Sigmoid colon (tissue), 4 donors: Measurements from ENCODE around the gene STPG3.

Source experiments
- EP300 ChIP-seq, 4 donors: sonication (generic); formaldehyde crosslinking; IDR thresholded peaks; one replicate each; pipeline ENCODE4 v1.6.1; 2017; ENCODE audit warnings: antibody characterized with exemption in 4 of 4
- POLR2A ChIP-seq, 2 donors: fragments of 450-650 bp; IDR thresholded peaks; one replicate each; pipeline ENCODE4 v1.6.1; 2016; ENCODE audit warnings: antibody characterized with exemption in 2 of 2, mild to moderate bottlenecking in 2 of 2, moderate library complexity in 2 of 2
- POLR2AphosphoS5 ChIP-seq, 4 donors: sonication (generic); formaldehyde crosslinking; IDR thresholded peaks; one replicate each; pipeline ENCODE4 v1.6.1; 2017; ENCODE audit warnings: antibody characterized with exemption in 4 of 4
- TF ChIP-seq, protein P1 (sequence below), 4 experiments: fragments of 450-650 bp in 3 of 4; fragments of 200-600 bp in 1 of 4; IDR thresholded peaks; one replicate each; pipeline ENCODE4 v1.5.1; 2016 to 2019; ENCODE audit warnings: antibody characterized with exemption in 4 of 4, mild to moderate bottlenecking in 3 of 4, moderate library complexity in 2 of 4

DNA sequence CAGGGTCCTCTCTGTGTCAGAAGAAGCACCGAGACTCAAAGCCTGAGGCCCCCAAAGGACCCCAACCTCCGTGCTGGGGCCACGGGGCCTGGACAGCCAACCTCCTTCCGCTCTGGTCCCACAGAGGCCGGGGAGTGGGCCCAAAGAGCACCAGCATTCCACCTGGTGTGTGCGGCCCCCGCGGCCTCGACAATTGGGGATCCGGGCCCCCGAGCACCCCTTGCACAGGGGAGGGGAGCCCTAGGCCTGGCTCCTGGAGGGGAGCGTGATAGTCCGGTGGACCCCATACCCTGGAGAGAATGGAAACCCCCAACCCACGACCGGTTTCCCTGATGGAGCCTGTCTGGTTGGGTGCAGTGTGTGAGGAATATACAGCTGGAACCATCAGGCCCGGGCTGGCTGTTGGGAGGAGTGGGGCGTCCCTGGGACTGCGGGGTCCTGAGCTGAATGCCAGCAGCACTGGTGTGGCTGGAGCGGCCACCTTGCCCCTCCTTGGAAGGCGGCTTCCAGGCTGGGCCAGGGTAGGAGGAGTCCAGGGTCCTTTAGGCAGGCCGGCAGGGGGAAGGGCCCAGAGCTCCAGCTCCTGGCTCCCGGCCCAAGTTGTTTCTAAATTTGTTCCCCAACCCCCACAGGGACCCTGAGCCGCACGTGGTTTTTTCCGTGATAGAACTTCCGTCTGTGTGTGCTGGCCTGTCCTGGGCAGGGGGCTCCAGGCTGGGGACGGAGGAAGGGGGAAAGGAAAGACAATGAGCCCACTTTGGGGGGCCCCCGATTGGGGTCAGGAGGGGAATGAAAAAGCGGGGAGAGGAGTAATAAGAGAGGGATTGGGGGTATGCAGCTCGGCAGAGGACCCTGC lies 25.6 kb downstream of the STPG3 start:
- TF ChIP-seq POLR2A (IDR thresholded peaks at IDR 0.05): no peak
- TF ChIP-seq, protein P1, sequence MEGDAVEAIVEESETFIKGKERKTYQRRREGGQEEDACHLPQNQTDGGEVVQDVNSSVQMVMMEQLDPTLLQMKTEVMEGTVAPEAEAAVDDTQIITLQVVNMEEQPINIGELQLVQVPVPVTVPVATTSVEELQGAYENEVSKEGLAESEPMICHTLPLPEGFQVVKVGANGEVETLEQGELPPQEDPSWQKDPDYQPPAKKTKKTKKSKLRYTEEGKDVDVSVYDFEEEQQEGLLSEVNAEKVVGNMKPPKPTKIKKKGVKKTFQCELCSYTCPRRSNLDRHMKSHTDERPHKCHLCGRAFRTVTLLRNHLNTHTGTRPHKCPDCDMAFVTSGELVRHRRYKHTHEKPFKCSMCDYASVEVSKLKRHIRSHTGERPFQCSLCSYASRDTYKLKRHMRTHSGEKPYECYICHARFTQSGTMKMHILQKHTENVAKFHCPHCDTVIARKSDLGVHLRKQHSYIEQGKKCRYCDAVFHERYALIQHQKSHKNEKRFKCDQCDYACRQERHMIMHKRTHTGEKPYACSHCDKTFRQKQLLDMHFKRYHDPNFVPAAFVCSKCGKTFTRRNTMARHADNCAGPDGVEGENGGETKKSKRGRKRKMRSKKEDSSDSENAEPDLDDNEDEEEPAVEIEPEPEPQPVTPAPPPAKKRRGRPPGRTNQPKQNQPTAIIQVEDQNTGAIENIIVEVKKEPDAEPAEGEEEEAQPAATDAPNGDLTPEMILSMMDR (IDR thresholded peaks at IDR 0.05): no peak
- no peak for TF ChIP-seq POLR2AphosphoS5 (IDR thresholded peaks at IDR 0.05)
- TF ChIP-seq EP300 (IDR thresholded peaks at IDR 0.05): no peak
